ENCODE measurements around the gene NRM.

GRCh38 chr6:30689022-30689865 lies 1.5 kb downstream of the NRM start:
- TF ChIP-seq, protein P1, sequence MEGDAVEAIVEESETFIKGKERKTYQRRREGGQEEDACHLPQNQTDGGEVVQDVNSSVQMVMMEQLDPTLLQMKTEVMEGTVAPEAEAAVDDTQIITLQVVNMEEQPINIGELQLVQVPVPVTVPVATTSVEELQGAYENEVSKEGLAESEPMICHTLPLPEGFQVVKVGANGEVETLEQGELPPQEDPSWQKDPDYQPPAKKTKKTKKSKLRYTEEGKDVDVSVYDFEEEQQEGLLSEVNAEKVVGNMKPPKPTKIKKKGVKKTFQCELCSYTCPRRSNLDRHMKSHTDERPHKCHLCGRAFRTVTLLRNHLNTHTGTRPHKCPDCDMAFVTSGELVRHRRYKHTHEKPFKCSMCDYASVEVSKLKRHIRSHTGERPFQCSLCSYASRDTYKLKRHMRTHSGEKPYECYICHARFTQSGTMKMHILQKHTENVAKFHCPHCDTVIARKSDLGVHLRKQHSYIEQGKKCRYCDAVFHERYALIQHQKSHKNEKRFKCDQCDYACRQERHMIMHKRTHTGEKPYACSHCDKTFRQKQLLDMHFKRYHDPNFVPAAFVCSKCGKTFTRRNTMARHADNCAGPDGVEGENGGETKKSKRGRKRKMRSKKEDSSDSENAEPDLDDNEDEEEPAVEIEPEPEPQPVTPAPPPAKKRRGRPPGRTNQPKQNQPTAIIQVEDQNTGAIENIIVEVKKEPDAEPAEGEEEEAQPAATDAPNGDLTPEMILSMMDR (IDR thresholded peaks at IDR 0.05), result no peak
- TF ChIP-seq POLR2A (IDR thresholded peaks at IDR 0.05), result no peak
